Esophagus squamous epithelium (tissue), 4 donors: ENCODE data around the gene LNPEP.

Experiments used
- POLR2A ChIP-seq, 4 donors: fragments of 450-650 bp; IDR thresholded peaks; one replicate each; pipeline ENCODE4 v1.6.1; 2017; ENCODE audit warnings: antibody characterized with exemption in 4 of 4, mild to moderate bottlenecking in 4 of 4, moderate library complexity in 3 of 4
- TF ChIP-seq, protein P1 (sequence below), 6 experiments: fragments of 450-650 bp in 4 of 6; fragments of 200-600 bp in 2 of 6; sonication (generic) in 2 of 6; IDR thresholded peaks; one replicate each; pipeline ENCODE4 v1.5.1; 2016 to 2019; ENCODE audit warnings: antibody characterized with exemption in 6 of 6, mild to moderate bottlenecking in 4 of 6, moderate library complexity in 4 of 6

- TF ChIP-seq, protein P1, sequence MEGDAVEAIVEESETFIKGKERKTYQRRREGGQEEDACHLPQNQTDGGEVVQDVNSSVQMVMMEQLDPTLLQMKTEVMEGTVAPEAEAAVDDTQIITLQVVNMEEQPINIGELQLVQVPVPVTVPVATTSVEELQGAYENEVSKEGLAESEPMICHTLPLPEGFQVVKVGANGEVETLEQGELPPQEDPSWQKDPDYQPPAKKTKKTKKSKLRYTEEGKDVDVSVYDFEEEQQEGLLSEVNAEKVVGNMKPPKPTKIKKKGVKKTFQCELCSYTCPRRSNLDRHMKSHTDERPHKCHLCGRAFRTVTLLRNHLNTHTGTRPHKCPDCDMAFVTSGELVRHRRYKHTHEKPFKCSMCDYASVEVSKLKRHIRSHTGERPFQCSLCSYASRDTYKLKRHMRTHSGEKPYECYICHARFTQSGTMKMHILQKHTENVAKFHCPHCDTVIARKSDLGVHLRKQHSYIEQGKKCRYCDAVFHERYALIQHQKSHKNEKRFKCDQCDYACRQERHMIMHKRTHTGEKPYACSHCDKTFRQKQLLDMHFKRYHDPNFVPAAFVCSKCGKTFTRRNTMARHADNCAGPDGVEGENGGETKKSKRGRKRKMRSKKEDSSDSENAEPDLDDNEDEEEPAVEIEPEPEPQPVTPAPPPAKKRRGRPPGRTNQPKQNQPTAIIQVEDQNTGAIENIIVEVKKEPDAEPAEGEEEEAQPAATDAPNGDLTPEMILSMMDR (IDR thresholded peaks at IDR 0.05) = no peak
- no peak for TF ChIP-seq POLR2A (IDR thresholded peaks at IDR 0.05)
Observed at GRCh38 chr5:96945144-96945897, 9.4 kb downstream of the LNPEP start.
